Measurements from ENCODE around the gene RAB7A. TPM values are rescaled to one million over a fixed set of nuclear protein-coding genes. Genes with fewer than 3 reads are reported as not detected.
A peak's percentile ranks its signal among the peaks of the same experiment; 100 is the strongest.

Gene RAB7A
- total RNA-seq, 6 experiments from 2014 or later = 84.0 to 145 (median 119) TPM

GRCh38 chr3:128734523-128735189 lies 8.7 kb downstream of the RAB7A start:
- WGBS (ENCODE audit: insufficient coverage, low coverage, low lambda C conversion rate, missing lambda C conversion rate) = 86% methylated on average over 3 of the region's 3 CpGs
- Histone ChIP-seq H3K36me3 (no peaks in the 10 kb centered on the region), H3K4me3 (no peak overlapping the region), H3K27ac (no peak overlapping the region), H3K9me3 (no peaks in the 10 kb centered on the region), H3K27me3 (no peaks in the 10 kb centered on the region), H3K4me1 (peaks cover 0 to 60% (median 4%) of the 10 kb centered on the region in 4 donors)
- intact Hi-C loops (cut with DNase I) = loop anchor here in 1 of 2 donors (10.0 kb wide), 1 partner anchor 70 kb away; no protein-coding TSS in a partner anchor
- DNase-seq = no peak
- no peak for TF ChIP-seq POLR2A (IDR thresholded peaks at IDR 0.05)
- no peak for TF ChIP-seq CTCF (IDR thresholded peaks at IDR 0.05)
- no peak for ATAC-seq

DNA sequence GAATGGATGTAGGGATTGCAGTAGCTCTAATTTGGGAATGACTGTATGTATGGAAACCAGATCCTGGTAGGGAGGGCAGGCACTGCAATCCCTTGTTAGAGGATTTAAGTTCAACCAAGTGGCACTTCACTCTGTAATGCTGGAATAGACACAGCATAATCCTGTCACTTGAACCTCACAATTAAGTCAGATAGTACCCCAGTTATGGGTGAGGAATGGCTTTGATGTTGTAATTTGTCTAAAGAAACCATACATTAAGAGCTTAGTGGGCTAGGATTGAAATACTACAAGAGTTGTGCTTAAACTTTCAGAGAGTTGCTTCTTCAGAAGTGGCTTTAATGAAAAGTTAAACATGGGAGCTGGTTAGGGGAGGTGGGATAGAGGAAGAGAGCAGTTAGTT lies 9.3 kb downstream of the RAB7A start:
- H3K9me3 ChIP-seq = no peaks in the 10 kb centered on the region

DNA sequence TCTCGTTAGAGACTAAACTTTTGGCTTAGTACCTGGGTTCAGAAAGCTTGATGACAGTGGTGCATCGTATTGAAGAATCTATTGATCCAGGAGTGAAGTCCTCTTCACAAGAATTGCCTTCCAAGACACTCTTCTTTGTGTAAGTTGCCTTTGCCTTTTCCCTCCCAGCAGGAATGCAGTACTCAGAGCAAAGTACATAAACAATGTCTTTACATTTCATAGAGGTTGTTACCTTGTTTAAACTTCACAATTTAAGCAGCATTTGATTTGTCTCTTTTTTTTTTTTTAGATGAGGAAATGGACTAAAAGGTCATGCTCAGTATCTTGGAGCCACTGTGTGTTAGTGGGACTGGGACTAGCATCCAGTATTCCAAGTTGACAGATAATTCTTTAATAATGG lies 9.9 kb downstream of the RAB7A start:
- Histone ChIP-seq H3K4me3 (no peak overlapping the region), H3K27ac (no peak overlapping the region), H3K27me3 (no peaks in the 10 kb centered on the region), H3K4me1 (peaks cover 0 to 54% (median 2%) of the 10 kb centered on the region in 4 donors), H3K36me3 (no peaks in the 10 kb centered on the region), H3K9me3 (no peaks in the 10 kb centered on the region)
- 21% methylated on average over 2 of the region's 2 CpGs for WGBS (ENCODE audit: insufficient coverage, low coverage, low lambda C conversion rate, missing lambda C conversion rate)
- intact Hi-C loops (cut with DNase I) = loop anchor here in 1 of 2 donors (10.0 kb wide), 1 partner anchor 69 kb away; no protein-coding TSS in a partner anchor
- DNase-seq (no peak), ATAC-seq (peak in 2 of 4 donors; percentile 9 to 40)
- TF ChIP-seq POLR2A (IDR thresholded peaks at IDR 0.05) (no peak), CTCF (IDR thresholded peaks at IDR 0.05) (no peak)

More for the DNA sequence above, 9.3 kb downstream of the RAB7A start:
- Histone ChIP-seq H3K4me1 (peaks cover 0 to 57% (median 4%) of the 10 kb centered on the region in 4 donors), H3K27me3 (no peaks in the 10 kb centered on the region), H3K4me3 (no peak overlapping the region), H3K36me3 (no peaks in the 10 kb centered on the region), H3K27ac (no peak overlapping the region)
- TF ChIP-seq CTCF (IDR thresholded peaks at IDR 0.05) = no peak
- no peak for TF ChIP-seq POLR2A (IDR thresholded peaks at IDR 0.05)
- intact Hi-C loops (cut with DNase I) = loop anchor here in 1 of 2 donors (10.0 kb wide), 1 partner anchor 70 kb away; no protein-coding TSS in a partner anchor
- ATAC-seq (no peak), DNase-seq (no peak)

DNA sequence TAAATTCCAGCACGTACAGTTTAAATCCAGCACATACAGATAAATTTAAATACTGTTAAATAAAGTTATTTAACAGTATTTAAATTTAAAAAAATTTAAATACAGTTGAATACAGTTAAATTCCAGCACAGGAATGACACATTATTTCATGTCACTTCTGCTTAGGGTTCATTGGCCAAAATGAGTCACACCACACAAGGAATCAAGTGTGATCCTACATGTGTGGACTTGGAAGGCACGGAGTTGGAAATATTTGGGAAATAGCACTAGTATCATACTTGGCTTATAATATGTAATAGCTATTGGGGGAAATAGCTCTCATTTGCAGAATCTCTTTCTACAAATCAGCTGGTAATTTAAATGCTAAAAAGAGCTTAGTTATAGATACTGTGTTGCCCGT lies 10.6 kb downstream of the RAB7A start:
- ATAC-seq (peak in 1 of 4 donors; percentile 53), DNase-seq (no peak)
- H3K4me1 ChIP-seq = peaks cover 0 to 47% (median 0%) of the 10 kb centered on the region in 4 donors
- no peak for TF ChIP-seq POLR2A (IDR thresholded peaks at IDR 0.05)
- H3K4me3 ChIP-seq = no peak overlapping the region
- no peak overlapping the region for H3K27ac ChIP-seq
- 72% methylated on average over 3 of the region's 3 CpGs for WGBS (ENCODE audit: insufficient coverage, low coverage, low lambda C conversion rate, missing lambda C conversion rate)
- intact Hi-C loops (cut with DNase I) = loop anchor here in 1 of 2 donors (10.0 kb wide), 1 partner anchor 68 kb away; no protein-coding TSS in a partner anchor
- H3K9me3 ChIP-seq = no peaks in the 10 kb centered on the region
- no peaks in the 10 kb centered on the region for H3K36me3 ChIP-seq
- no peaks in the 10 kb centered on the region for H3K27me3 ChIP-seq

GRCh38 chr3:128740621-128741020 lies 14.6 kb downstream of the RAB7A start:
- no peaks in the 10 kb centered on the region for H3K36me3 ChIP-seq
- H3K4me3 ChIP-seq = no peak overlapping the region
- H3K4me1 ChIP-seq = peaks cover 0 to 13% (median 0%) of the 10 kb centered on the region in 4 donors
- no peaks in the 10 kb centered on the region for H3K9me3 ChIP-seq
- ATAC-seq = no peak
- no peak overlapping the region for H3K27ac ChIP-seq
- no peaks in the 10 kb centered on the region for H3K27me3 ChIP-seq
- 100% methylated on average over 1 of the region's 1 CpG for WGBS (ENCODE audit: insufficient coverage, low coverage, low lambda C conversion rate, missing lambda C conversion rate)
- DNase-seq = no peak
- intact Hi-C loops (cut with DNase I) = no loop called here
- TF ChIP-seq CTCF (IDR thresholded peaks at IDR 0.05) (no peak), POLR2A (IDR thresholded peaks at IDR 0.05) (no peak)
